ENCODE measurements around the gene WNT2.

The WNT2 gene

GRCh38 chr7:117322741-117323304 lies at the start of gene WNT2:
Gene WNT2, minus strand, starts transcription at chr7:117323058. Its CDS starts 69 bp downstream, at chr7:117322989.
- no peak for DNase-seq
- H3K4me3 Mint-ChIP-seq = no peak within 1 kb of the TSS

GRCh38 chr7:117372073-117372472 lies 49.2 kb upstream of the WNT2 start:
- no peak overlapping the region for H3K27ac Mint-ChIP-seq
- no peaks in the 10 kb centered on the region for H3K9me3 Mint-ChIP-seq
- no peak overlapping the region for H3K4me3 Mint-ChIP-seq
- no peaks in the 10 kb centered on the region for H3K36me3 Mint-ChIP-seq (ENCODE audit: low read depth)
- DNase-seq (no peak), ATAC-seq (no peak)
- no peaks in the 10 kb centered on the region for H3K27me3 Mint-ChIP-seq
- H3K4me1 Mint-ChIP-seq = no peaks in the 10 kb centered on the region

More at GRCh38 chr7:117322741-117323304, at the start of gene WNT2:
- H3K27me3 Mint-ChIP-seq = peaks cover 62% of the 10 kb centered on the region
- no peak within 1 kb of the TSS for H3K27ac Mint-ChIP-seq
- H3K36me3 Mint-ChIP-seq (ENCODE audit: low read depth) = no peaks in the 10 kb centered on the region
- no peak for ATAC-seq
- H3K9me3 Mint-ChIP-seq = no peaks in the 10 kb centered on the region
- H3K4me1 Mint-ChIP-seq = peaks cover 1% of the 10 kb centered on the region

GRCh38 chr7:117364339-117365080 lies 41.7 kb upstream of the WNT2 start:
- Mint-ChIP-seq H3K4me1 (no peaks in the 10 kb centered on the region), H3K27me3 (no peaks in the 10 kb centered on the region), H3K36me3 (ENCODE audit: low read depth) (no peaks in the 10 kb centered on the region), H3K9me3 (no peaks in the 10 kb centered on the region), H3K27ac (no peak overlapping the region), H3K4me3 (no peak overlapping the region)
- DNase-seq (no peak), ATAC-seq (no peak)

GRCh38 chr7:117362294-117362888 lies 39.5 kb upstream of the WNT2 start:
- ATAC-seq (no peak), DNase-seq (no peak)
- no peak overlapping the region for H3K4me3 Mint-ChIP-seq
- peaks cover 1% of the 10 kb centered on the region for H3K27me3 Mint-ChIP-seq
- no peak overlapping the region for H3K27ac Mint-ChIP-seq
- no peaks in the 10 kb centered on the region for H3K4me1 Mint-ChIP-seq
- H3K36me3 Mint-ChIP-seq (ENCODE audit: low read depth) = no peaks in the 10 kb centered on the region
- H3K9me3 Mint-ChIP-seq = no peaks in the 10 kb centered on the region

- H3K27ac Mint-ChIP-seq = no peak overlapping the region
- no peak overlapping the region for H3K4me3 Mint-ChIP-seq
- no peaks in the 10 kb centered on the region for H3K36me3 Mint-ChIP-seq (ENCODE audit: low read depth)
- H3K9me3 Mint-ChIP-seq = peaks cover 4% of the 10 kb centered on the region
- DNase-seq (no peak), ATAC-seq (no peak)
- no peaks in the 10 kb centered on the region for H3K27me3 Mint-ChIP-seq
- H3K4me1 Mint-ChIP-seq = no peaks in the 10 kb centered on the region
Measured at GRCh38 chr7:117350027-117350426, 27.2 kb upstream of the WNT2 start.

- DNase-seq (no peak), ATAC-seq (no peak)
- no peaks in the 10 kb centered on the region for H3K4me1 Mint-ChIP-seq
- no peaks in the 10 kb centered on the region for H3K27me3 Mint-ChIP-seq
- no peak overlapping the region for H3K4me3 Mint-ChIP-seq
- H3K9me3 Mint-ChIP-seq = peaks cover 4% of the 10 kb centered on the region
- no peaks in the 10 kb centered on the region for H3K36me3 Mint-ChIP-seq (ENCODE audit: low read depth)
- no peak overlapping the region for H3K27ac Mint-ChIP-seq
Measured at GRCh38 chr7:117349570-117349969, 26.7 kb upstream of the WNT2 start.

GRCh38 chr7:117347962-117348672 lies 25.3 kb upstream of the WNT2 start:
- DNase-seq = no peak
- no peak for ATAC-seq
- Mint-ChIP-seq H3K4me3 (no peak overlapping the region), H3K27ac (no peak overlapping the region), H3K27me3 (no peaks in the 10 kb centered on the region), H3K36me3 (ENCODE audit: low read depth) (no peaks in the 10 kb centered on the region), H3K9me3 (peaks cover 3% of the 10 kb centered on the region), H3K4me1 (no peaks in the 10 kb centered on the region)

- Mint-ChIP-seq H3K4me1 (no peaks in the 10 kb centered on the region), H3K4me3 (no peak overlapping the region), H3K9me3 (no peaks in the 10 kb centered on the region), H3K27me3 (no peaks in the 10 kb centered on the region), H3K36me3 (ENCODE audit: low read depth) (no peaks in the 10 kb centered on the region), H3K27ac (no peak overlapping the region)
- DNase-seq (no peak), ATAC-seq (no peak)
Measured at GRCh38 chr7:117347480-117347879, 24.6 kb upstream of the WNT2 start.

GRCh38 chr7:117346161-117346560 lies 23.3 kb upstream of the WNT2 start:
- Mint-ChIP-seq H3K27me3 (no peaks in the 10 kb centered on the region), H3K9me3 (no peaks in the 10 kb centered on the region), H3K4me1 (no peaks in the 10 kb centered on the region), H3K27ac (no peak overlapping the region), H3K36me3 (ENCODE audit: low read depth) (no peaks in the 10 kb centered on the region), H3K4me3 (no peak overlapping the region)
- ATAC-seq = no peak
- no peak for DNase-seq

- Mint-ChIP-seq H3K4me3 (no peak overlapping the region), H3K36me3 (ENCODE audit: low read depth) (no peaks in the 10 kb centered on the region), H3K4me1 (no peaks in the 10 kb centered on the region), H3K27ac (no peak overlapping the region), H3K9me3 (no peaks in the 10 kb centered on the region), H3K27me3 (no peaks in the 10 kb centered on the region)
- DNase-seq (no peak), ATAC-seq (no peak)
Measured at GRCh38 chr7:117338020-117338419, 15.2 kb upstream of the WNT2 start.

- Mint-ChIP-seq H3K4me1 (no peaks in the 10 kb centered on the region), H3K9me3 (peaks cover 4% of the 10 kb centered on the region), H3K27ac (no peak overlapping the region), H3K27me3 (no peaks in the 10 kb centered on the region), H3K36me3 (ENCODE audit: low read depth) (no peaks in the 10 kb centered on the region), H3K4me3 (no peak overlapping the region)
- ATAC-seq (no peak), DNase-seq (no peak)
Measured at GRCh38 chr7:117333168-117333567, 10.3 kb upstream of the WNT2 start.

GRCh38 chr7:117332031-117332430 lies 9.2 kb upstream of the WNT2 start:
- ATAC-seq (no peak), DNase-seq (no peak)
- no peaks in the 10 kb centered on the region for H3K36me3 Mint-ChIP-seq (ENCODE audit: low read depth)
- no peaks in the 10 kb centered on the region for H3K27me3 Mint-ChIP-seq
- H3K9me3 Mint-ChIP-seq = peaks cover 4% of the 10 kb centered on the region
- H3K4me3 Mint-ChIP-seq = no peak overlapping the region
- H3K27ac Mint-ChIP-seq = no peak overlapping the region
- no peaks in the 10 kb centered on the region for H3K4me1 Mint-ChIP-seq

- H3K9me3 Mint-ChIP-seq = peaks cover 4% of the 10 kb centered on the region
- DNase-seq = no peak
Measured at GRCh38 chr7:117325836-117326235, 3.0 kb upstream of the WNT2 start.

GRCh38 chr7:117324960-117325359 lies 2.1 kb upstream of the WNT2 start:
- peaks cover 1% of the 10 kb centered on the region for H3K4me1 Mint-ChIP-seq
- peaks cover 57% of the 10 kb centered on the region for H3K27me3 Mint-ChIP-seq
- H3K27ac Mint-ChIP-seq = no peak overlapping the region
- peaks cover 4% of the 10 kb centered on the region for H3K9me3 Mint-ChIP-seq
- DNase-seq (no peak), ATAC-seq (no peak)
- no peaks in the 10 kb centered on the region for H3K36me3 Mint-ChIP-seq (ENCODE audit: low read depth)
- H3K4me3 Mint-ChIP-seq = no peak overlapping the region

More at GRCh38 chr7:117325836-117326235, 3.0 kb upstream of the WNT2 start:
- Mint-ChIP-seq H3K27me3 (peaks cover 50% of the 10 kb centered on the region), H3K27ac (no peak overlapping the region), H3K36me3 (ENCODE audit: low read depth) (no peaks in the 10 kb centered on the region), H3K4me1 (peaks cover 1% of the 10 kb centered on the region), H3K4me3 (no peak overlapping the region)
- ATAC-seq = no peak
